Measurements from ENCODE around the gene JMJD8.
"Not testable (repeated sequence)": the region's sequence is repeated elsewhere in the genome, so short reads cannot be mapped to it uniquely, and the experiment has no call there.

DNA sequence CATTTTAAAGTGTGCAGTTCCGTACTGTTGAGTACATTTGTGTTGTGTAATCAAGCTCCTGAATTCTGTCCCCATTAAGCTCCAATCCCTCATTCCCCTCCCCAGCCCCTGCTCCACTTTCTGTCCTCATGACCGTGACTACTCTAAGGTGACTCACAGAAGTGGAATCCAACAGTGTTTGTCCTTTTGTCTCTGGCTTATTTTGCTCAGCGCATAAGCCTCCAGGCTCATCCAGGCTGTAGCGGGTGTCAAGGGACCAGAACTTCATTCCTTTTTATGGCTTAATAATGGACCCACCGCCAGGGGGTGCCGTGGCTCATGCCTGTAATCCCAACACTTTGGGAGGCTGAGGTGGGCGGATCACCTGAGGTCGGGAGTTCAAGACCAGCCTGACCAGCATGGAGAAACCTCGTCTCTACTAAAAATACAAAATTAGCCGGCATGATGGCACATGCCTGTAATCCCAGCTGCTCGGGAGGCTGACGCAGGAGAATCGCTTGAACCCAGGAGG, 28.7 kb upstream of the JMJD8 start:
- peak in 1 of 2 donors; percentile 19 for TF ChIP-seq POLR2AphosphoS5 (IDR thresholded peaks at IDR 0.05)
- TF ChIP-seq, protein P1, sequence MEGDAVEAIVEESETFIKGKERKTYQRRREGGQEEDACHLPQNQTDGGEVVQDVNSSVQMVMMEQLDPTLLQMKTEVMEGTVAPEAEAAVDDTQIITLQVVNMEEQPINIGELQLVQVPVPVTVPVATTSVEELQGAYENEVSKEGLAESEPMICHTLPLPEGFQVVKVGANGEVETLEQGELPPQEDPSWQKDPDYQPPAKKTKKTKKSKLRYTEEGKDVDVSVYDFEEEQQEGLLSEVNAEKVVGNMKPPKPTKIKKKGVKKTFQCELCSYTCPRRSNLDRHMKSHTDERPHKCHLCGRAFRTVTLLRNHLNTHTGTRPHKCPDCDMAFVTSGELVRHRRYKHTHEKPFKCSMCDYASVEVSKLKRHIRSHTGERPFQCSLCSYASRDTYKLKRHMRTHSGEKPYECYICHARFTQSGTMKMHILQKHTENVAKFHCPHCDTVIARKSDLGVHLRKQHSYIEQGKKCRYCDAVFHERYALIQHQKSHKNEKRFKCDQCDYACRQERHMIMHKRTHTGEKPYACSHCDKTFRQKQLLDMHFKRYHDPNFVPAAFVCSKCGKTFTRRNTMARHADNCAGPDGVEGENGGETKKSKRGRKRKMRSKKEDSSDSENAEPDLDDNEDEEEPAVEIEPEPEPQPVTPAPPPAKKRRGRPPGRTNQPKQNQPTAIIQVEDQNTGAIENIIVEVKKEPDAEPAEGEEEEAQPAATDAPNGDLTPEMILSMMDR (IDR thresholded peaks at IDR 0.05), result peak in 2 of 3 experiments; percentile 18 to 29
- TF ChIP-seq POLR2A (IDR thresholded peaks at IDR 0.05; ENCODE audit: low read depth), result not testable (repeated sequence)

Measured in esophagus muscularis mucosa (tissue), 3 donors.